H9 (cell line): ENCODE results near the gene DNAJC30. TPM values are rescaled to one million over a fixed set of nuclear protein-coding genes. Genes with fewer than 3 reads are reported as not detected.

Experiments used
- DNase-seq: peaks from one replicate; pipeline ENCODE4 v3.0.0-alpha.2; 2017
- H2AFZ ChIP-seq: one replicate; pipeline ENCODE4 v1.6.1; 2013; ENCODE audit warnings: mild to moderate bottlenecking, low read length, control low read depth, moderate library complexity
- H2AK5ac ChIP-seq: 2 replicates; pipeline ENCODE4 v1.6.1; 2013; ENCODE audit warnings: low read length, control low read depth, mixed read lengths; ENCODE audit not compliant: insufficient read length
- H2BK120ac ChIP-seq: one replicate; pipeline ENCODE4 v1.6.1; 2013; ENCODE audit warnings: low read depth, mild to moderate bottlenecking, low read length, control low read depth, inconsistent platforms; ENCODE audit not compliant: poor library complexity, severe bottlenecking
- H2BK12ac ChIP-seq: 2 replicates; pipeline ENCODE4 v1.6.1; 2013; ENCODE audit warnings: low read length, control low read depth, mixed read lengths, low read depth; ENCODE audit not compliant: insufficient read length
- H2BK15ac ChIP-seq: 2 replicates; pipeline ENCODE4 v1.6.1; 2013; ENCODE audit warnings: low read depth, low read length, control low read depth
- H2BK20ac ChIP-seq: one replicate; pipeline ENCODE4 v1.6.1; 2013; ENCODE audit warnings: low read depth, mild to moderate bottlenecking, low read length, control low read depth, inconsistent platforms; ENCODE audit not compliant: poor library complexity, severe bottlenecking
- H2BK5ac ChIP-seq: 2 replicates; pipeline ENCODE4 v1.6.1; 2013; ENCODE audit warnings: low read length, control low read depth, mixed read lengths; ENCODE audit not compliant: insufficient read length
- H3K14ac ChIP-seq: 2 replicates; pipeline ENCODE4 v1.6.1; 2013; ENCODE audit warnings: low read length, control low read depth; ENCODE audit not compliant: insufficient read depth
- H3K18ac ChIP-seq: 2 replicates; pipeline ENCODE4 v1.6.1; 2013; ENCODE audit warnings: low read depth, mild to moderate bottlenecking, mixed read lengths, low read length, control low read depth; ENCODE audit not compliant: insufficient read length
- H3K23ac ChIP-seq: 2 replicates; pipeline ENCODE4 v1.6.1; 2013; ENCODE audit warnings: low read length, control low read depth, mixed read lengths, low read depth; ENCODE audit not compliant: insufficient read length
- H3K23me2 ChIP-seq: 2 replicates; pipeline ENCODE4 v1.6.1; 2013; ENCODE audit warnings: low read depth, mild to moderate bottlenecking, mixed read lengths, low read length, control low read depth; ENCODE audit not compliant: insufficient read length, poor library complexity, severe bottlenecking
- H3K27ac ChIP-seq: 2 replicates; pipeline ENCODE4 v1.5.1; 2013; ENCODE audit warnings: low read length, control low read depth, mixed read lengths, low read depth; ENCODE audit not compliant: insufficient read length
- H3K27me3 ChIP-seq: 2 replicates; pipeline ENCODE4 v1.6.1; 2013; ENCODE audit warnings: low read length, control low read depth, inconsistent platforms; ENCODE audit not compliant: insufficient read depth
- H3K4ac ChIP-seq: 2 replicates; pipeline ENCODE4 v1.6.1; 2013; ENCODE audit warnings: low read depth, mild to moderate bottlenecking, control low read depth, inconsistent platforms, low read length, moderate library complexity
- H3K4me1 ChIP-seq: 2 replicates; pipeline ENCODE4 v1.6.1; 2013; ENCODE audit warnings: low read length, control low read depth, inconsistent platforms; ENCODE audit not compliant: insufficient read depth
- H3K4me2 ChIP-seq: 2 replicates; pipeline ENCODE4 v1.6.1; 2013; ENCODE audit warnings: low read length, control low read depth, mixed read lengths; ENCODE audit not compliant: insufficient read length, insufficient read depth
- H3K56ac ChIP-seq: 2 replicates; pipeline ENCODE4 v1.6.1; 2013; ENCODE audit warnings: low read depth, mild to moderate bottlenecking, mixed read lengths, low read length, control low read depth; ENCODE audit not compliant: insufficient read length
- H3K79me1 ChIP-seq: 2 replicates; pipeline ENCODE4 v1.6.1; 2013; ENCODE audit warnings: low read depth, mild to moderate bottlenecking, moderate library complexity, low read length, control low read depth, inconsistent platforms; ENCODE audit not compliant: insufficient read depth, poor library complexity, severe bottlenecking
- H3K79me2 ChIP-seq: 2 replicates; pipeline ENCODE4 v1.6.1; 2013; ENCODE audit warnings: low read length, control low read depth, inconsistent platforms; ENCODE audit not compliant: insufficient read depth
- H3K9ac ChIP-seq: 2 replicates; pipeline ENCODE4 v1.6.1; 2013; ENCODE audit warnings: low read length, control low read depth, mixed read lengths; ENCODE audit not compliant: insufficient read length; ENCODE audit errors: extremely low read depth
- H3K9me3 ChIP-seq: one replicate; pipeline ENCODE4 v1.6.1; 2013; ENCODE audit warnings: low read depth, low read length, inconsistent platforms; ENCODE audit not compliant: control insufficient read depth
- H3T11ph ChIP-seq: one replicate; pipeline ENCODE4 v1.6.1; 2013; ENCODE audit warnings: mild to moderate bottlenecking, low read length, control low read depth, inconsistent platforms
- H4K20me1 ChIP-seq: one replicate; pipeline ENCODE4 v1.6.1; 2013; ENCODE audit not compliant: control insufficient read depth, insufficient read length, insufficient read depth
- H4K5ac ChIP-seq: 2 replicates; pipeline ENCODE4 v1.6.1; 2013; ENCODE audit warnings: low read depth, mild to moderate bottlenecking, mixed read lengths, low read length, control low read depth; ENCODE audit not compliant: insufficient read length
- H4K8ac ChIP-seq: replicated peaks from 2 replicates; pipeline ENCODE4 v1.6.1; 2013; ENCODE audit warnings: low read length, control low read depth, mixed read lengths, low read depth; ENCODE audit not compliant: insufficient read length
- H4K91ac ChIP-seq: 2 replicates; pipeline ENCODE4 v1.6.1; 2013; ENCODE audit warnings: low read depth, mild to moderate bottlenecking, moderate library complexity, mixed read lengths, low read length, control low read depth; ENCODE audit not compliant: insufficient read length
- H3K27ac Mint-ChIP-seq, 3 experiments: 2 replicates in 2 of 3; 3 replicates in 1 of 3; pipeline ENCODE4 v1.8.0; 2020 to 2021; ENCODE audit warnings: mixed read lengths in 3 of 3, mild to moderate bottlenecking in 1 of 3, moderate library complexity in 1 of 3
- H3K27me3 Mint-ChIP-seq: 2 replicates; pipeline ENCODE4 v1.8.0; 2021; ENCODE audit warnings: low read depth, mild to moderate bottlenecking, moderate library complexity, mixed read lengths
- H3K36me3 Mint-ChIP-seq, 3 experiments: 2 replicates in 2 of 3; 3 replicates in 1 of 3; pipeline ENCODE4 v1.8.0; 2020 to 2021; ENCODE audit warnings: low read depth in 3 of 3, mixed read lengths in 3 of 3; ENCODE audit not compliant: insufficient read depth in 1 of 3
- H3K4me1 Mint-ChIP-seq, 2 experiments: 2 replicates each; pipeline ENCODE4 v1.8.0; 2020; ENCODE audit warnings: mixed read lengths in 2 of 2
- H3K4me3 Mint-ChIP-seq, 2 experiments: 2 replicates in 1 of 2; 3 replicates in 1 of 2; pipeline ENCODE4 v1.8.0; 2020 to 2021; ENCODE audit warnings: mild to moderate bottlenecking in 2 of 2, mixed read lengths in 2 of 2, moderate library complexity in 1 of 2
- H3K9me3 Mint-ChIP-seq, 2 experiments: 2 replicates in 1 of 2; 3 replicates in 1 of 2; pipeline ENCODE4 v1.8.0; 2020; ENCODE audit warnings: mild to moderate bottlenecking in 2 of 2, mixed read lengths in 2 of 2, moderate library complexity in 1 of 2
- WGBS: extraction: QIAGEN DNeasy Blood & Tissue Kit; methylation state at CpG from one replicate; pipeline ENCODE4 v1.1.7; 2013; ENCODE audit warnings: missing lambda C conversion rate, low lambda C conversion rate, mixed read lengths; ENCODE audit not compliant: insufficient read length; ENCODE audit errors: extremely low coverage; 5-methylcytosine and 5-hydroxymethylcytosine counted together
- total RNA-seq: library from RNA; stranded (reverse); gene quantifications from 2 replicates; pipeline ENCODE4 v1.2.1, GENCODE V29; 2021
- TF ChIP-seq, protein P1 (sequence below): fragments of 200-600 bp; sonication (generic); conservative IDR thresholded peaks from 3 replicates; pipeline ENCODE4 v1.8.0; 2021; ENCODE audit warnings: antibody characterized with exemption, mild to moderate bottlenecking

Gene DNAJC30
- total RNA-seq, 1 experiment from 2014 or later, result 8.1 TPM

DNA sequence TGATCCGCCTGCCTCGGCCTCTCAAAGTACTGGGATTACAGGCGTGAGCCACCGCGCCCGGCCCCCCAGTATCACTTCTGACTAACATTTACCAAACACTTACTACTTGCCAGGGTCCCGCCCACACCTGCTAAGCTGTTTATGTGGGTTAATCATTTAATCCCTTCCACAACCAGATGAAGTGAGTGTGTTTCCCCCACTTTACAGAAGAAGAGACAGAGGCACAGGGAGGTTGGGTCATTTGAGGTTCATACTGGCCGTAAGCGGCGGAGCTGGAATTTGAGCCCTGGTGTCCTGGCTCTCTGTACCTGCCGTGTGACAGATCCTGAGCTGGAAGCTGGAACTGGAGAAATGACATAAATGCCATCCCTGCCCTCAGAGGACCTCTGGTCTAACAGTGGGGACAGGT is 30.7 kb downstream of the DNAJC30 start:
- H3K14ac ChIP-seq, result no peak overlapping the region
- H2BK15ac ChIP-seq, result no peak overlapping the region
- no peak overlapping the region for H4K91ac ChIP-seq
- Mint-ChIP-seq H3K27me3 (peaks cover 57% of the 10 kb centered on the region), H3K27ac (no peak overlapping the region), H3K36me3 (peaks cover 0 to 3% (median 0%) of the 10 kb centered on the region in 3 experiments; a peak in 2 of 7 replicates), H3K4me1 (peaks cover 4 to 19% of the 10 kb centered on the region in 2 experiments; a peak in 3 of 4 replicates), H3K4me3 (no peak overlapping the region), H3K9me3 (peaks cover 5 to 6% of the 10 kb centered on the region in 2 experiments; a peak in 4 of 5 replicates)
- H3K79me1 ChIP-seq, result no peaks in the 10 kb centered on the region
- TF ChIP-seq, protein P1, sequence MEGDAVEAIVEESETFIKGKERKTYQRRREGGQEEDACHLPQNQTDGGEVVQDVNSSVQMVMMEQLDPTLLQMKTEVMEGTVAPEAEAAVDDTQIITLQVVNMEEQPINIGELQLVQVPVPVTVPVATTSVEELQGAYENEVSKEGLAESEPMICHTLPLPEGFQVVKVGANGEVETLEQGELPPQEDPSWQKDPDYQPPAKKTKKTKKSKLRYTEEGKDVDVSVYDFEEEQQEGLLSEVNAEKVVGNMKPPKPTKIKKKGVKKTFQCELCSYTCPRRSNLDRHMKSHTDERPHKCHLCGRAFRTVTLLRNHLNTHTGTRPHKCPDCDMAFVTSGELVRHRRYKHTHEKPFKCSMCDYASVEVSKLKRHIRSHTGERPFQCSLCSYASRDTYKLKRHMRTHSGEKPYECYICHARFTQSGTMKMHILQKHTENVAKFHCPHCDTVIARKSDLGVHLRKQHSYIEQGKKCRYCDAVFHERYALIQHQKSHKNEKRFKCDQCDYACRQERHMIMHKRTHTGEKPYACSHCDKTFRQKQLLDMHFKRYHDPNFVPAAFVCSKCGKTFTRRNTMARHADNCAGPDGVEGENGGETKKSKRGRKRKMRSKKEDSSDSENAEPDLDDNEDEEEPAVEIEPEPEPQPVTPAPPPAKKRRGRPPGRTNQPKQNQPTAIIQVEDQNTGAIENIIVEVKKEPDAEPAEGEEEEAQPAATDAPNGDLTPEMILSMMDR, result no peak
- H3K4me1 ChIP-seq, result no peaks in the 10 kb centered on the region
- H4K8ac ChIP-seq, result no peak overlapping the region
- no peak overlapping the region for H4K5ac ChIP-seq
- no peak overlapping the region for H2BK12ac ChIP-seq
- no peak overlapping the region for H3K4me2 ChIP-seq
- WGBS, result no CpG with 5 or more reads among the region's 11 CpGs
- no peak for DNase-seq
- H3K18ac ChIP-seq, result no peak overlapping the region
- no peaks in the 10 kb centered on the region for H3K79me2 ChIP-seq
- peaks cover 4% of the 10 kb centered on the region; the same call in 1 of the 2 replicates for H3K27me3 ChIP-seq
- H4K20me1 ChIP-seq, result no peaks in the 10 kb centered on the region
- H3T11ph ChIP-seq, result no peak overlapping the region
- H3K56ac ChIP-seq, result no peak overlapping the region
- no peak overlapping the region for H2AFZ ChIP-seq
- H2AK5ac ChIP-seq, result no peak overlapping the region
- H2BK5ac ChIP-seq, result no peak overlapping the region
- no peaks in the 10 kb centered on the region for H3K9me3 ChIP-seq
- no peak overlapping the region for H2BK120ac ChIP-seq
- no peak overlapping the region for H3K23ac ChIP-seq
- H3K27ac ChIP-seq, result no peak overlapping the region
- H3K23me2 ChIP-seq, result peaks cover 8% of the 10 kb centered on the region
- H2BK20ac ChIP-seq, result no peak overlapping the region
- no peak overlapping the region for H3K4ac ChIP-seq
- H3K9ac ChIP-seq, result no peak overlapping the region
